ENCODE measurements around the gene ZSWIM5.
A peak's percentile ranks its signal among the peaks of the same experiment; 100 is the strongest.
"Not testable (repeated sequence)": the region's sequence is repeated elsewhere in the genome, so short reads cannot be mapped to it uniquely, and the experiment has no call there.

ZSWIM5 gene

GRCh38 chr1:45016090-45016697 is 190.2 kb downstream of the ZSWIM5 start:
- no peak for DNase-seq

GRCh38 chr1:45015683-45016082 is 190.7 kb downstream of the ZSWIM5 start:
- DNase-seq, result no peak

- DNase-seq, result peak; percentile 81
Measured at GRCh38 chr1:45014321-45015028, 191.9 kb downstream of the ZSWIM5 start.

GRCh38 chr1:45013551-45014209 is 192.7 kb downstream of the ZSWIM5 start:
- no peak for DNase-seq

- DNase-seq, result peak; percentile 40
Measured at GRCh38 chr1:45012639-45013278, 193.6 kb downstream of the ZSWIM5 start.

GRCh38 chr1:45011837-45012638 is 194.4 kb downstream of the ZSWIM5 start, which contains the start of gene UROD:
UROD (plus strand) TSS chr1:45012254; CDS start chr1:45012266, 12 bp downstream.
- peak; percentile 97 for DNase-seq

- peak; percentile 72 for DNase-seq
Measured at GRCh38 chr1:45010855-45011811, 195.3 kb downstream of the ZSWIM5 start, which contains the start of gene HECTD3. HECTD3 (minus strand) TSS chr1:45011324; CDS start chr1:45011257, 67 bp downstream.

- no peak for DNase-seq
Measured at GRCh38 chr1:45009956-45010854, 196.2 kb downstream of the ZSWIM5 start.

- no peak for DNase-seq
Measured at GRCh38 chr1:45009296-45009865, 197.0 kb downstream of the ZSWIM5 start.

GRCh38 chr1:45008516-45008915 is 197.9 kb downstream of the ZSWIM5 start:
- DNase-seq, result no peak

GRCh38 chr1:45008076-45008475 is 198.3 kb downstream of the ZSWIM5 start:
- DNase-seq, result no peak

GRCh38 chr1:45007311-45007710 is 199.1 kb downstream of the ZSWIM5 start:
- no peak for DNase-seq

GRCh38 chr1:45005761-45006160 is 200.6 kb downstream of the ZSWIM5 start:
- DNase-seq, result no peak

- no peak for DNase-seq
Measured at GRCh38 chr1:45004281-45004920, 202.0 kb downstream of the ZSWIM5 start.

- no peak for DNase-seq
Measured at GRCh38 chr1:45003741-45004140, 202.7 kb downstream of the ZSWIM5 start.

GRCh38 chr1:45002650-45003645 is 203.5 kb downstream of the ZSWIM5 start:
- no peak for DNase-seq

- not testable (repeated sequence) for DNase-seq
Measured at GRCh38 chr1:45001576-45001975, 204.8 kb downstream of the ZSWIM5 start.

GRCh38 chr1:45001011-45001481 is 205.4 kb downstream of the ZSWIM5 start:
- no peak for DNase-seq

All from fibroblast of upper back skin (primary cell).